Astrocyte (in vitro differentiated cells and primary cell): Measurements from ENCODE around the gene GPR52.

Experiments used
- CTCF ChIP-seq: IDR thresholded peaks from 2 replicates; pipeline ENCODE4 v1.5.1; 2011; ENCODE audit warnings: low read depth, mild to moderate bottlenecking, inconsistent platforms, low read length, moderate library complexity; ENCODE audit not compliant: insufficient read depth
- EZH2 ChIP-seq: IDR thresholded peaks from 2 replicates; pipeline ENCODE4 v1.6.1; 2012; ENCODE audit warnings: mild to moderate bottlenecking, low read length, inconsistent platforms; ENCODE audit not compliant: insufficient read depth

DNA sequence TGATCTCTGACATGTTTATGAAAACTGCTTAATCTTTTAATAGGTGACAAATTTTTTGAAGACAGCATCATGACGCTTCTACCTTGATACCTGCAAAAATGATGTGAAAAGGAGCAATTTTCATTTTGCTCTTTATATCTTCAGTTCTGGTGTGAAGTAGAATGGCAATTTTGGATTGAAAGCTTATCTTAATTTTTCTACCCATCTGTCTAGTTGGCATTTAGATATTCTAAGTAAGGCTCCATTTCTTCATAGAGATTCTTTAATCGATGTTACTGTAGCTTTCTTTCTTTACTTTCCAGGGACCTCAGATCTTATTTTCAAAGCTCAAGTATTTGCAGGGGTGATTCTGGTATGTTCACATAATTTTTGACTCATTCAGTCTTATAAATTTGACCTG is 32.3 kb upstream of the GPR52 start:
- TF ChIP-seq CTCF (no peak), EZH2 (no peak)
